HG02973 (cell line): ENCODE results near the gene PLEKHA6.

Experiments used
- ATAC-seq: cut with Tn5 transposase; IDR thresholded peaks from one replicate; pipeline ENCODE4 v1.9.1; 2021; ENCODE audit warnings: moderate library complexity; ENCODE audit not compliant: unreplicated experiment

The PLEKHA6 gene

GRCh38 chr1:204216880-204217647 is 142.7 kb downstream of the PLEKHA6 start:
- ATAC-seq = no peak

DNA sequence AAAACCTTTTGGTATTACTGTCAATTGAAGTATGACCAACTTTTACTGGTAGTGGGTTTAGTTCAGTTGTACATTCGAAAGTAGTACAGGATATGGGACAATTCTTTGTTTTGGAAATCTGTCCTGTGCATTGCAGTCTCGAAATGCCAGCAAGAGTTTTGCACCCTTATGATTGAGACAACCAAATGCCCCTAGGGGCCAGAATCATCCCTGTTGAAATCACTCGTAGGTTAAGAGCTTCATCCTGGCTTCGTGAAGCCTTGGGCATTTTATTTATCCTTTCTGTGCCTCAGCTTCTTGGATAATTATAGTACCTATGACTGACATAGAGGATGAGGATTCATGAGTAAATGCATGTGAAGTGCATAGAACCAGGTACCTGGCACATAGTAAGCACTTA is 143.5 kb downstream of the PLEKHA6 start:
- no peak for ATAC-seq

GRCh38 chr1:204213668-204214662 is 145.8 kb downstream of the PLEKHA6 start, which contains the start of gene GOLT1A:
Gene GOLT1A, minus strand, starts transcription at chr1:204213988. Its CDS starts 82 bp downstream, at chr1:204213906.
- ATAC-seq = peak; percentile 59

GRCh38 chr1:204212715-204213114 is 147.0 kb downstream of the PLEKHA6 start:
- no peak for ATAC-seq

- no peak for ATAC-seq
Observed at GRCh38 chr1:204211046-204211445, 148.7 kb downstream of the PLEKHA6 start.

GRCh38 chr1:204207136-204207616 is 152.6 kb downstream of the PLEKHA6 start:
- no peak for ATAC-seq

- no peak for ATAC-seq
Observed at GRCh38 chr1:204206121-204206520, 153.6 kb downstream of the PLEKHA6 start.

GRCh38 chr1:204205486-204205885 is 154.2 kb downstream of the PLEKHA6 start:
- ATAC-seq = no peak

GRCh38 chr1:204204944-204205343 is 154.8 kb downstream of the PLEKHA6 start:
- ATAC-seq = no peak

GRCh38 chr1:204203206-204203767 is 156.4 kb downstream of the PLEKHA6 start:
- no peak for ATAC-seq

DNA sequence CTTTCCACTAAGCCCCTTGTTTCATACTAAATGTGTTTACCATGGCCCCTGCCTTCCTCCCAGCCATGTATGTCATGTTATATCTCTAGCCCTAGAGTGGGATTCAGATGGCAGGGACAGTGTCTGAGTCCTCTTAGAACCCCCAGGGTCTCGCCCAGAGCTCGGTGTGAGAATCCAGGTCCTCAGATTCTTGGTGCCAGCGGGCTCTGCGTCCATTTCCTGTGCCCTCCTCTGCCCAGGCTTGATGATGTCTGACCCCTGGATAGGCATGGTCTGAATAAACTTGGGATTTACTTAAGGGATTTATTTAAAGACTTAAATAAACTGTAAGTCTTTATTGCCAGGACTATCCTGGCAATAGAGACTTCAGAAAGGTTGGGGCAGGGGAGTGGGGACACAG is 157.2 kb downstream of the PLEKHA6 start:
- no peak for ATAC-seq

DNA sequence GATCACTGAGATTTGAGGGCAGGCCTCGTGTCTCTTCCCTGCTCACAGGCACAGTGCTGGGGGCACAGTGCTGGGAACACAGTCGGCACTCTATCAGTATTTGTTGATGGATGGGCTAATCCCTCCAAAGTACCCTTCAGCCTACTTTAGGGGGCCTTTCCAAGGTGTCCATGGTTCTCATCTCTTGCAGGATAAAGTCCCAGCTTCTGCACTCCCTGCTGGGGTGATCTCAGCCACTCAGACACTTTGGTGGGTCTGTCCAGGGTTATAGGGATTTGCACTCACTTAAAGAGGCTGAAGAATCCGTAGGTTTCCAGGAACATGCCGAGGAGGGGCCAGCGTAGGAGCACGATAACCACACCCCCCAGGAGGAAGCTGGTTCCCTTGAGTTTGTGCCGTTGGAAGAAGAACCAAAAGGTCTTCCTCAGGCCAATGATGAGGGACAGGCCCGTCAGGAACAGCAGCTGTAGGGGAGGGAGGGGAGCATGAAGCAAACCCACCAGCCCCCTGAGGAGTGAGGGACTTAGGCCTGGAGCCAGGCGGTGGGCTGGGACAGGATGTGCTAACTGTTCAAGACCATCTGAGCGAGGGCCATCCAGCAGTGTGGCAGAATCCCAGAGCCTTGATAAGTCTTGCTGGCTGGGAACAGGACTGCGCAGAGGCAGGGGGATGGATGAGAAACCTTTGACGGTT is 158.2 kb downstream of the PLEKHA6 start:
- ATAC-seq = no peak

DNA sequence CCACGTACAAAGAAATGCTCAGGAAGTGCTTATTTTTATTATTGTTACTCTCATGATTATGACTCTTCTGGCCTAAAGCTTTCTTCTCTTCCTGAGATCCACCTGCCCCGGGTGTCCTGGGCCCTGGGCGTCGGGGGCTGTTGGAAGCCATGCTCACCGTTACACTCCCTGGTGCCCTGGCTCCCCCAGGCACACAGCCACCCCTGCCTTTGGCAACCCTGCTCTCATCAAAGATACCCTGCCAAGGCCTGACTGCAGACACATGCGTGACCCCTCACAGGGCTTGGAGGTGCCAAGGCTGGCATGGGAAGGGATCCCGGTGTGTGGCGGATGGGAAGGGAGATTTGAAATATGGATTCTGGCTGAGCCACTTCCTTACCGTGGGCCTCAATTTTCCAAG is 160.2 kb downstream of the PLEKHA6 start:
- no peak for ATAC-seq

DNA sequence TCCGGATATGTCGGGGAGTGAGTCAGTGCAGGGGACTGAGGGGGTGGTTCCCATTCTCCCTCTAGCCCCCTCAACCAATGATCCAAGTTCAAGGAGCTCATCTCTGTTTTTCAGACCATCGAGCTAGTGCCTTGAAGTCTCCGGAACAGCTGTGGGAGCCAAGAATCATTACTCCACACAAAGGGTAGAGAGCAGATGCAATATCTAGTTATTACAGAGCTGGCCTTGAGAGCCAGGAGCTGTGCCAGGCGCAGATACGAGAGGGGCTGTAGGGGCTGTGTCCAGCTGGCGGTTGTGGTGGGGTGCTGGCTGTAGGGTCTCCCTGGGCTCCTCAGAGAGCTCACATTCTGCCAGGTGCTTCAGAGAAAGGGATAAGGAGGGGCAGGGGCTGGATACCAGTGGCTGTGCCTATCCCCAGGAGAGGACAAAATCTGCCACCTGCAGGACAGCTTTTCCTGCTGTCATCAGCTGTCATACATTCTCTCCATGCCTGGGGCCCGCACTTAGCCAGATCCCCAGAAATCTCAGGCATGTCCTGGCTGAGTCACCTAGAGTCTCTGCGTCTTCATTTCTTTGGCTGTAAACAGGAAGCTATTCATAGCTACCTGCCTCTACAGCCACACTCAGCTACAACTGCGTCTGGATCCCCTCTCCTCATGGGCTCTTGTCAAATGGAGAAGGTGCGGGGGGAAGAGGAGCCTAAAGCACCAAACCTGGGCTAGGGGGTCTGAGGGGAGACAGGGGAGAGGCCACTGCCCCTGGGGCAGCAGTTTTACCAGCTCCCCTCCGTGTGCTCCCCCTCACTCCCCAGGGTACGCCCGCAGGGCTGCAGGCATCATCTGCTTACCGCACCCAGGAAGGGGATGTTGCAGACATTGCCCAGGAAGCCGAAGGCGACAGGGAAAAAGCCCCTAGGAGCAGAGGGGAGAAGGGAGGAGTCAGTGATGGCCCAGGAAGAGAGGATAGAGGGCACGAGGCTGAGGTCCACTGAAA is 161.1 kb downstream of the PLEKHA6 start:
- ATAC-seq = no peak

DNA sequence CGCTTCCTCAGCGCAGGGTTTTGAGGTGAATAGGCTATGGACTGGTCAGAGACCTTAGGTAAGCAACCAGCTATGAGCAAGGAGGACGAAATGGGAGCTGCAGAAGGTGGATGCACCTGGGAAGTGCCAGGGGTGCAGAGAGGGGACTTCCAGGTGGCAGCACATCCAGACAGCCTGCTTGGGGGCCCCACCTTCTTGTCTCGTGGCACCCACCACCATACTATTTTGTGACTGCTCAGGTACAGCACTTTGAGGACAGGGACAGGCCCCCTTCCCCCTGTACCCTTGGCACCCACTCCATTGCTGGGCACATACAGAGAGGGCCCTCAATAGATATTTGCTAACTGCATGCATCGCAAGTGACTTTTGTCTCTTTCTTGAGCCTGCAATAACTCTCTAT is 162.7 kb downstream of the PLEKHA6 start:
- no peak for ATAC-seq

GRCh38 chr1:204196068-204196795 is 163.5 kb downstream of the PLEKHA6 start, which contains the start of gene KISS1:
Gene KISS1, minus strand, starts transcription at chr1:204196491. Its CDS starts 3,615 bp downstream, at chr1:204192876.
- no peak for ATAC-seq

- no peak for ATAC-seq
Observed at GRCh38 chr1:204194771-204195170, 165.0 kb downstream of the PLEKHA6 start.

DNA sequence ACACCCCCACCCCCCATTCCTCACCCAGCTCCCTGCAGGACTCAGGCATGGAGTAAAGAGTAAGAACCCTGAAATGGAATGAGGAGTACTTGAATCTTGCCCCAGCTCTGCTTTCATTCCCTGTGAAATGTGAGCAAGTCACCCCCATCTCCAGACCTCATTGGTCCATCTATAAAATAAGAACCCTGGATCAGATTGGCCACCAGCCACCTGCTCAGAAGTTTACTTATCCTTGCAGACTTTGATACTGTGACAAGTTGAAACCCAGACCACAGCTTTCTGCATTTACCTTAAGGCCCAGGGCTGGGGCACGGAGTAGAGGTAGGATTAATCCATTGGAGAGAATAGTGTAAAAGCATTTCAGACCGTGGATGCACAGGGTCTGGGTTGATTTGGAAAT is 165.6 kb downstream of the PLEKHA6 start:
- ATAC-seq = no peak
